HEK293 (cell line): ENCODE results near the gene PTPRK.

ENCODE experiments used
- CTCF ChIA-PET: fragments of 350-600 bp; formaldehyde crosslinking; extraction: SDS; loops from one replicate; lab custom pipeline; 2021; ENCODE audit warnings: antibody characterized with exemption; lab: Yijun Ruan, JAX
- POLR2A ChIA-PET: fragments of 300-600 bp; formaldehyde crosslinking; extraction: SDS; loops from one replicate; lab custom pipeline; 2020; ENCODE audit warnings: antibody characterized with exemption, inconsistent platforms; lab: Yijun Ruan, JAX
- H3K27ac ChIP-seq: fragments of 200-500 bp; sonication (Bioruptor generic); 2 replicates; pipeline ENCODE4 v1.5.1; 2014; ENCODE audit warnings: low read depth, low read length, control low read depth, inconsistent platforms; ENCODE audit errors: extremely low read depth
- H3K36me3 ChIP-seq, 2 experiments: fragments of 200-500 bp in 1 of 2; sonication (Bioruptor generic) in 1 of 2; 1 replicate in 1 of 2; 2 replicates in 1 of 2; pipeline ENCODE4 v1.5.1; 2014 to 2017; ENCODE audit warnings: inconsistent platforms in 2 of 2, low read length in 2 of 2; ENCODE audit not compliant: control insufficient read depth in 2 of 2, insufficient read depth in 1 of 2
- H3K4me1 ChIP-seq: fragments of 200-500 bp; sonication (Bioruptor generic); 2 replicates; pipeline ENCODE4 v1.5.1; 2014; ENCODE audit warnings: mild to moderate bottlenecking, low read length, inconsistent platforms; ENCODE audit not compliant: control insufficient read depth, insufficient read depth
- H3K4me3 ChIP-seq: 2 replicates; pipeline ENCODE4 v1.5.1; 2011; ENCODE audit warnings: low read depth, mild to moderate bottlenecking, control low read depth, low read length, moderate library complexity
- H3K9me3 ChIP-seq: fragments of 200-500 bp; sonication (Bioruptor generic); 2 replicates; pipeline ENCODE4 v1.5.1; 2014; ENCODE audit warnings: low read depth, low read length, inconsistent platforms; ENCODE audit not compliant: control insufficient read depth, insufficient read depth
- ATF2 ChIP-seq: fragments of 450-650 bp; formaldehyde crosslinking; IDR thresholded peaks from 2 replicates; pipeline ENCODE4 v1.5.1; 2016; ENCODE audit warnings: missing biosample characterization, missing genetic modification characterization, low read depth
- FEZF1 ChIP-seq: fragments of 450-650 bp; formaldehyde crosslinking; IDR thresholded peaks from 2 replicates; pipeline ENCODE4 v1.5.1; 2016; ENCODE audit warnings: missing biosample characterization, missing genetic modification characterization
- GFI1B ChIP-seq: fragments of 450-650 bp; formaldehyde crosslinking; IDR thresholded peaks from 2 replicates; pipeline ENCODE4 v1.5.1; 2016; ENCODE audit warnings: missing biosample characterization, missing genetic modification characterization
- IKZF3 ChIP-seq: fragments of 450-650 bp; IDR thresholded peaks from 2 replicates; pipeline ENCODE4 v1.5.0; 2018; ENCODE audit warnings: missing biosample characterization, mild to moderate bottlenecking, missing genetic modification characterization, moderate library complexity
- KLF1 ChIP-seq: fragments of 450-650 bp; formaldehyde crosslinking; IDR thresholded peaks from 2 replicates; pipeline ENCODE4 v1.5.1; 2016; ENCODE audit warnings: missing biosample characterization, missing genetic modification characterization
- KLF8 ChIP-seq: fragments of 450-650 bp; formaldehyde crosslinking; IDR thresholded peaks from 2 replicates; pipeline ENCODE4 v1.5.1; 2016; ENCODE audit warnings: missing biosample characterization, missing genetic modification characterization
- MZF1 ChIP-seq: fragments of 450-650 bp; formaldehyde crosslinking; IDR thresholded peaks from 2 replicates; pipeline ENCODE4 v1.5.1; 2017; ENCODE audit warnings: missing biosample characterization, missing genetic modification characterization, borderline replicate concordance
- PATZ1 ChIP-seq: fragments of 450-650 bp; formaldehyde crosslinking; IDR thresholded peaks from 2 replicates; pipeline ENCODE4 v1.5.1; 2016; ENCODE audit warnings: missing biosample characterization, missing genetic modification characterization
- PRDM6 ChIP-seq: fragments of 450-650 bp; formaldehyde crosslinking; IDR thresholded peaks from 2 replicates; pipeline ENCODE4 v1.5.1; 2017; ENCODE audit warnings: missing biosample characterization, missing genetic modification characterization
- SP3 ChIP-seq: fragments of 450-650 bp; formaldehyde crosslinking; IDR thresholded peaks from 2 replicates; pipeline ENCODE4 v1.5.1; 2016; ENCODE audit warnings: missing biosample characterization, missing genetic modification characterization
- WT1 ChIP-seq: fragments of 450-650 bp; formaldehyde crosslinking; IDR thresholded peaks from 2 replicates; pipeline ENCODE4 v1.5.1; 2016; ENCODE audit warnings: missing biosample characterization, missing genetic modification characterization
- ZFHX2 ChIP-seq: fragments of 450-650 bp; formaldehyde crosslinking; conservative IDR thresholded peaks from 2 replicates; pipeline ENCODE4 v1.5.1; 2016; ENCODE audit warnings: missing biosample characterization, missing genetic modification characterization
- ZNF132 ChIP-seq: fragments of 450-650 bp; formaldehyde crosslinking; IDR thresholded peaks from 2 replicates; pipeline ENCODE4 v1.5.1; 2017; ENCODE audit warnings: missing biosample characterization, missing genetic modification characterization, borderline replicate concordance
- ZNF146 ChIP-seq: fragments of 450-650 bp; formaldehyde crosslinking; IDR thresholded peaks from 2 replicates; pipeline ENCODE4 v1.5.1; 2016; ENCODE audit warnings: missing biosample characterization, missing genetic modification characterization
- ZNF157 ChIP-seq: fragments of 450-650 bp; formaldehyde crosslinking; IDR thresholded peaks from 2 replicates; pipeline ENCODE4 v1.5.1; 2016; ENCODE audit warnings: missing biosample characterization, missing genetic modification characterization
- ZNF280C ChIP-seq: fragments of 450-650 bp; formaldehyde crosslinking; IDR thresholded peaks from 2 replicates; pipeline ENCODE4 v1.5.1; 2016; ENCODE audit warnings: missing biosample characterization, missing genetic modification characterization
- ZNF324 ChIP-seq: fragments of 450-650 bp; formaldehyde crosslinking; IDR thresholded peaks from 2 replicates; pipeline ENCODE4 v1.5.1; 2016; ENCODE audit warnings: missing biosample characterization, missing genetic modification characterization
- ZNF341 ChIP-seq: fragments of 450-650 bp; formaldehyde crosslinking; IDR thresholded peaks from 2 replicates; pipeline ENCODE4; 2016; ENCODE audit warnings: low read depth, missing biosample characterization, missing genetic modification characterization
- ZNF362 ChIP-seq: fragments of 450-650 bp; formaldehyde crosslinking; IDR thresholded peaks from 2 replicates; pipeline ENCODE4 v1.5.1; 2016; ENCODE audit warnings: missing biosample characterization, missing genetic modification characterization
- ZNF433 ChIP-seq: fragments of 450-650 bp; formaldehyde crosslinking; IDR thresholded peaks from 2 replicates; pipeline ENCODE4 v1.5.1; 2016; ENCODE audit warnings: missing biosample characterization, missing genetic modification characterization, low read depth
- ZNF510 ChIP-seq: fragments of 450-650 bp; formaldehyde crosslinking; IDR thresholded peaks from 2 replicates; pipeline ENCODE4 v1.5.1; 2018; ENCODE audit warnings: mild to moderate bottlenecking, missing genetic modification characterization, missing biosample characterization; ENCODE audit not compliant: insufficient replicate concordance
- ZNF513 ChIP-seq: fragments of 450-650 bp; IDR thresholded peaks from 2 replicates; pipeline ENCODE4 v1.5.1; 2018; ENCODE audit warnings: missing biosample characterization, missing genetic modification characterization
- ZNF548 ChIP-seq: fragments of 450-650 bp; formaldehyde crosslinking; IDR thresholded peaks from 2 replicates; pipeline ENCODE4 v1.5.1; 2016; ENCODE audit warnings: missing biosample characterization, missing genetic modification characterization
- ZNF560 ChIP-seq: fragments of 450-650 bp; formaldehyde crosslinking; IDR thresholded peaks from 2 replicates; pipeline ENCODE4 v1.5.1; 2017; ENCODE audit warnings: missing biosample characterization, missing genetic modification characterization, borderline replicate concordance
- ZNF785 ChIP-seq: fragments of 450-650 bp; formaldehyde crosslinking; IDR thresholded peaks from 2 replicates; pipeline ENCODE4 v1.5.1; 2016; ENCODE audit warnings: missing biosample characterization, missing genetic modification characterization

The PTPRK gene

GRCh38 chr6:128208078-128208477 lies 312.3 kb downstream of the PTPRK start:
- Histone ChIP-seq H3K4me1 (peaks cover 19% of the 10 kb centered on the region; the same call in 1 of the 2 replicates), H3K27ac (no peak overlapping the region)
- POLR2A ChIA-PET: no interaction called here
- TF ChIP-seq ZNF132 (no peak), IKZF3 (no peak), ZNF324 (no peak), ZFHX2 (tag by site-specific recombination) (0 out of 2 replicates have a peak, but pooled peaks have one; percentile 37), ZNF280C (tag by site-specific recombination) (no peak), KLF1 (tag by site-specific recombination) (no peak), GFI1B (no peak), MZF1 (tag by site-specific recombination) (0 out of 2 replicates have a peak, but pooled peaks have one; percentile 29), ZNF560 (tag by site-specific recombination) (no peak), SP3 (tag by site-specific recombination) (no peak), ZNF362 (0 out of 2 replicates have a peak, but pooled peaks have one; percentile 44), WT1 (tag by site-specific recombination) (no peak), ZNF341 (tag by site-specific recombination) (no peak), ZNF513 (tag by site-specific recombination) (no peak), PRDM6 (tag by site-specific recombination) (peak; percentile 57), ZNF433 (tag by site-specific recombination) (no peak), ZNF146 (no peak), ZNF157 (tag by site-specific recombination) (no peak)
- TF ChIP-seq, all 188 proteins: peak for 4
- Histone ChIP-seq H3K36me3 (no peaks in the 10 kb centered on the region), H3K4me3 (no peak overlapping the region), H3K9me3 (no peaks in the 10 kb centered on the region)
- CTCF ChIA-PET: no interaction called here

GRCh38 chr6:128206610-128207426 lies 313.6 kb downstream of the PTPRK start:
- Histone ChIP-seq H3K27ac (no peak overlapping the region), H3K36me3 (no peaks in the 10 kb centered on the region), H3K4me1 (peaks cover 19% of the 10 kb centered on the region; the same call in 1 of the 2 replicates), H3K9me3 (no peaks in the 10 kb centered on the region), H3K4me3 (no peak overlapping the region)
- ChIA-PET CTCF (interaction anchor here (1.0 kb wide), 1 partner anchor 63 kb away, joined by 3 read pairs; no protein-coding TSS in a partner anchor), POLR2A (no interaction called here)
- TF ChIP-seq ZNF560 (tag by site-specific recombination) (no peak), ZNF510 (tag by site-specific recombination) (no peak), KLF8 (no peak), ZNF548 (tag by site-specific recombination) (no peak), FEZF1 (tag by site-specific recombination) (no peak), ZNF785 (no peak), PATZ1 (tag by site-specific recombination) (no peak), ATF2 (tag by site-specific recombination) (peak; percentile 36; the same call in 1 of the 2 replicates)
